BE2C (cell line): ENCODE results near the gene CXCR6.

ENCODE experiments used
- DNase-seq: peaks from one replicate; pipeline ENCODE4 v3.0.0-alpha.2; 2020
- H3K27me3 ChIP-seq: fragments of 250-450 bp; sonication (Bioruptor Pico); 2 replicates; pipeline ENCODE4 v1.5.1; 2020; ENCODE audit warnings: mild to moderate bottlenecking
- H3K36me3 ChIP-seq: fragments of 250-450 bp; sonication (Bioruptor Pico); 2 replicates; pipeline ENCODE4 v1.5.1; 2020; ENCODE audit warnings: mild to moderate bottlenecking
- H3K4me1 ChIP-seq: fragments of 250-450 bp; sonication (Bioruptor Pico); 2 replicates; pipeline ENCODE4 v1.5.1; 2020
- H3K4me3 ChIP-seq: 2 replicates; pipeline ENCODE4 v1.5.1; 2011; ENCODE audit warnings: low read depth, low read length
- H3K9me3 ChIP-seq: fragments of 250-450 bp; sonication (Bioruptor Pico); 2 replicates; pipeline ENCODE4 v1.5.1; 2020
- TF ChIP-seq, protein P1 (sequence below): IDR thresholded peaks from 2 replicates; pipeline ENCODE4 v1.5.1; 2012; ENCODE audit warnings: mild to moderate bottlenecking, low read depth, low read length

CXCR6 gene

DNA sequence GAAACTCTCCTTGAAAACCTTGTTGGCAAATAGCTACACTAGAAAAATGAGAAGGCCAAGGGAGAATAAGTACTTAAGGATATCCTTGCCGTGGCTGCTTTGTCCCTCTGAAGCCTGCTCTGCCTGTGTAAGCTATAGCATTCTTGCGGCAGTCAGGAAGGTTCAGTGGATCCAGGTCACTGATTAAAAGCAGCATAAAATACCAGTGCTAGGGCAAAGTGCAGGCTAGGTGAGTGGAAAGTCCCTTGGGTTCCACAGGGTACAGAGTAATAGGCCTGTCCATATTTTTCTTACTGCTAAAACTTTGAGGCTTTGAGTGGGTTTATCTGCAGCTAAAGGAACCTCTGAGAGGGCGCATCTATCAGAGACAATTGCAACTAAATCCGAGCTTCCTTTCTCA is 10.3 kb downstream of the CXCR6 start:
- TF ChIP-seq, protein P1, sequence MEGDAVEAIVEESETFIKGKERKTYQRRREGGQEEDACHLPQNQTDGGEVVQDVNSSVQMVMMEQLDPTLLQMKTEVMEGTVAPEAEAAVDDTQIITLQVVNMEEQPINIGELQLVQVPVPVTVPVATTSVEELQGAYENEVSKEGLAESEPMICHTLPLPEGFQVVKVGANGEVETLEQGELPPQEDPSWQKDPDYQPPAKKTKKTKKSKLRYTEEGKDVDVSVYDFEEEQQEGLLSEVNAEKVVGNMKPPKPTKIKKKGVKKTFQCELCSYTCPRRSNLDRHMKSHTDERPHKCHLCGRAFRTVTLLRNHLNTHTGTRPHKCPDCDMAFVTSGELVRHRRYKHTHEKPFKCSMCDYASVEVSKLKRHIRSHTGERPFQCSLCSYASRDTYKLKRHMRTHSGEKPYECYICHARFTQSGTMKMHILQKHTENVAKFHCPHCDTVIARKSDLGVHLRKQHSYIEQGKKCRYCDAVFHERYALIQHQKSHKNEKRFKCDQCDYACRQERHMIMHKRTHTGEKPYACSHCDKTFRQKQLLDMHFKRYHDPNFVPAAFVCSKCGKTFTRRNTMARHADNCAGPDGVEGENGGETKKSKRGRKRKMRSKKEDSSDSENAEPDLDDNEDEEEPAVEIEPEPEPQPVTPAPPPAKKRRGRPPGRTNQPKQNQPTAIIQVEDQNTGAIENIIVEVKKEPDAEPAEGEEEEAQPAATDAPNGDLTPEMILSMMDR: no peak
- no peaks in the 10 kb centered on the region for H3K27me3 ChIP-seq
- no peaks in the 10 kb centered on the region for H3K36me3 ChIP-seq
- DNase-seq: no peak
- H3K9me3 ChIP-seq: no peaks in the 10 kb centered on the region
- H3K4me1 ChIP-seq: no peaks in the 10 kb centered on the region
- H3K4me3 ChIP-seq: no peak overlapping the region

DNA sequence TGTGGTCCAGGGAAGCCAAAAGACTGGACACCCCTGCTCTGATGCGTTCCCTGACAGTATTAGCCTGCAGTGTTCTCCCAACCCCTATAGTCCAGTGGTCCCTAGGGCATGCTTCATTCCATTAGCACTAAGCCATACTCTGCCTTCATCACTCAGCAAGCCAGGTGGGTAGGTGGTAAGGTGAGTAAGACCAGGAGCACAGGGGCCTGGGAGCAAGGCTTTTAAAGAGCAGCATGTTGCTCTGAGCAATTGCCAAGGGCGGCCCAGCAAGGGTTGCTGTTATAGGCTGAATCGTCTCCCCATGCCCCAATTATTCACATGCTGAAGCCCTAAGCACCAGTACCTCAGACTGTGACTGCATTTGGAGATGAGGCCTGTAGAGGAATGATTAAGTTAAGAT is 11.0 kb downstream of the CXCR6 start:
- DNase-seq: no peak
- Histone ChIP-seq H3K27me3 (no peaks in the 10 kb centered on the region), H3K4me3 (no peak overlapping the region), H3K4me1 (no peaks in the 10 kb centered on the region), H3K36me3 (no peaks in the 10 kb centered on the region), H3K9me3 (no peaks in the 10 kb centered on the region)
- TF ChIP-seq, protein P1: no peak

DNA sequence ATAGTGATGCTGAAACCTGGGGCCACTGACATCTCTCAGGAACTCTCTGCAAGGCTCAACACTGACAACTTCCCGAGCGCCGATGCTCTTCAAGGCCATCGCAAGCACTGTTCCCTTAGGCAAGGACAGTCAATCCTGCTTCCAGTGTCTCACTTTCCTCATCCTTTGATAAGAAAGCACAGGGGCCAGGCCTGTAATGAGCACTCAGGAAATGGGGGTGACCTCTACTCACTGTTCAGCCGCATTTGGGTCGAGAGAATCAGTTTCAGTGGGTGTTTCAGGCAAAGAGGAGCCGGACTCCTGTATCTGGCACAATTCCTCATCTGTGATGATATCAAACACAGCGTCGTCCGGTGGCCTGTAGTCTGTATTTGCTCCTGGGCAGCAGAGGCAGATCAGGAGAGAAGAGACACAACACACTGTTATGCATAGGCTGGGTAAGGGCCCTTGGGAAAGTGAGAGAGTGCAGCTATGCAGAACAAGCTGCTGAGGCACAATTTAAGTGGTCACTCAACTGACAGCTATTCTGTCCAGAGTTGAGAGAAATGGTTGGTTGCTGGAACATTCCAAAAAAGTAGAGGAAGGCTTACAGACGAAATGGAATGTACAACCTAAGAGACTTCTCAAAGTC is 11.9 kb downstream of the CXCR6 start:
- Histone ChIP-seq H3K4me1 (no peaks in the 10 kb centered on the region), H3K27me3 (no peaks in the 10 kb centered on the region), H3K9me3 (no peaks in the 10 kb centered on the region), H3K36me3 (no peaks in the 10 kb centered on the region), H3K4me3 (no peak overlapping the region)
- DNase-seq: no peak
- TF ChIP-seq, protein P1: no peak

DNA sequence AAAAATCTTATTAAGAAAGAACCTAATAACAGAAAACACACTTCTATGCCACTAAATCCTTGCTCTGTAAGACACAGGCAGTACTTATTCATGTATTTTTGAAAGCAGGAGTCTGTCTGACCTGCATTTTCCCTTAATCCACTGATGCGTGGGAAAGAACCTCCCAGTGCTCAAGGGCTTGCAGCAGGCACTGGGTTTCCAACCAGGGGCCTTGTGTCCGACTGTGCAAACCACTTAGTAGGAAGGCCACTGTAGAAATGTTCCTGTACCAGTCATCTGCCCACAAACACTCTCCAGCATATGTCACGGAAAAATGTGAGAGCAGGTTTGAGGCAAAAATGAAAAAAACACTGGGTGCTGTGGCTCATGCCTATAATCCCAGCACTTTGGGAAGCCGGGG is 12.4 kb downstream of the CXCR6 start:
- TF ChIP-seq, protein P1: no peak
- Histone ChIP-seq H3K27me3 (no peaks in the 10 kb centered on the region), H3K9me3 (no peaks in the 10 kb centered on the region)

DNA sequence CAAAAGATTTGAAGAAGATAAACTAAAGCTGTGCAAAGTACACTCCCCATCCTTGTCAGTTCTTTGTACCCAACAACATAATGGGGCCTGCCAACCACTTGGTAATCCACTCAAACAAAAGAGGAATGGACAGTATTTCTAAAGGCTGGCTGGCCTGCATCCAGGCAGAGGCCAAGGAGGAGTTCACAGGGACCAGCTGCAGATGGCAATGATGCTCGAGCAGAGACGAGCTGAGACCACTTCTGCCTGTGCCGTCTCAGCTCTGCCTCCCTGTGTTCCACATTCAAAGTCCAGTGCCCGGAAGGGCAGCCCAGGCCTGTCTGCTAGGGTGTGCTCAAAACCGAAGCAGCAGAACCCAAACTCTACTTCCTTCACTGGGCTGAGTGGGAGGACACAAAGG is 14.3 kb downstream of the CXCR6 start:
- no peak for DNase-seq
- TF ChIP-seq, protein P1: no peak
- no peaks in the 10 kb centered on the region for H3K36me3 ChIP-seq
- no peaks in the 10 kb centered on the region for H3K4me1 ChIP-seq
- no peaks in the 10 kb centered on the region for H3K9me3 ChIP-seq
- H3K4me3 ChIP-seq: no peak overlapping the region
- no peaks in the 10 kb centered on the region for H3K27me3 ChIP-seq

More for the DNA sequence above, 12.4 kb downstream of the CXCR6 start:
- Histone ChIP-seq H3K4me3 (no peak overlapping the region), H3K36me3 (no peaks in the 10 kb centered on the region), H3K4me1 (no peaks in the 10 kb centered on the region)
- DNase-seq: no peak

DNA sequence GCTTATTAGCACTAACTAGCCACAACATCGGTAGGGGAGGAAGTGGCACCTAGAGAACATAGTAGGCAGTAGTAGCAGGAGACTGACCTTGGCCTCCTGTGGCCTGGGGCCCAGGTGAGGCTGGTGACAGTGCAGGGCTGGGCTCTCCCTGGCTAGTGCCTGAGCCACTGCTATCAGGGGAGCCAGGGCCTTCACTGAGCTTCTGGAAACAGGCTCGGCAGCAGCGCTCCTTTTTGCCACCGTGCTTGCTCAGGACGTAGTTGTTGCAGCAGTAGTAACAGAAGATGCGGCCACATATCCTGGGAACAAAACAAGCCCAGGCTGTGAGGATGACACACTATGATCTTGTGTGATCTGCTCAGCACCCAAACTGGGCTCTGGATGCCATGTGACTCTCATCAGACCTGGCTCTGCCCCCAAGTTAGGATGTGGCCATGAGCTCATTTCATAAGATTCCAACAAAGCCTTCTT is 15.1 kb downstream of the CXCR6 start:
- H3K36me3 ChIP-seq: no peaks in the 10 kb centered on the region

More for the DNA sequence above, 15.1 kb downstream of the CXCR6 start:
- H3K9me3 ChIP-seq: no peaks in the 10 kb centered on the region
- DNase-seq: no peak
- no peak overlapping the region for H3K4me3 ChIP-seq
- TF ChIP-seq, protein P1: no peak
- H3K27me3 ChIP-seq: no peaks in the 10 kb centered on the region
- H3K4me1 ChIP-seq: no peaks in the 10 kb centered on the region
